Keratinocyte (primary cell): ENCODE results near the gene HYAL1. TPM values are rescaled to one million over a fixed set of nuclear protein-coding genes. Genes with fewer than 3 reads are reported as not detected.

Source experiments
- DNase-seq: peaks from one replicate; pipeline ENCODE4 v3.0.0-alpha.2; 2011; ENCODE audit warnings: low read depth, missing footprints, low spot score
- FAIRE-seq: peaks from 2 replicates; lab custom pipeline; 2011; peaks lifted over from hg19 to GRCh38; lab: Jason Lieb, UNC
- H2AFZ ChIP-seq: 2 replicates; pipeline ENCODE4 v1.6.0; 2012; ENCODE audit warnings: low read length, control low read depth, inconsistent platforms; ENCODE audit not compliant: control insufficient read depth
- H3K27ac ChIP-seq: 2 replicates; pipeline ENCODE4 v1.5.1; 2011; ENCODE audit warnings: low read length; ENCODE audit not compliant: control insufficient read depth, insufficient read depth
- H3K27me3 ChIP-seq: 3 replicates; pipeline ENCODE4 v1.6.0; 2011; ENCODE audit warnings: low read length; ENCODE audit not compliant: control insufficient read depth, insufficient read depth; ENCODE audit errors: extremely low read depth
- H3K36me3 ChIP-seq, 2 experiments: 2 replicates in 1 of 2; 3 replicates in 1 of 2; pipeline ENCODE4 v1.5.1; 2011; ENCODE audit warnings: low read length in 2 of 2, mild to moderate bottlenecking in 1 of 2; ENCODE audit not compliant: control insufficient read depth in 2 of 2, insufficient read depth in 2 of 2; ENCODE audit errors: extremely low read depth in 1 of 2
- H3K4me1 ChIP-seq: 3 replicates; pipeline ENCODE4 v1.5.1; 2011; ENCODE audit warnings: low read length; ENCODE audit not compliant: control insufficient read depth, insufficient read depth; ENCODE audit errors: extremely low read depth
- H3K4me2 ChIP-seq: 3 replicates; pipeline ENCODE4 v1.6.0; 2011; ENCODE audit warnings: low read depth, low read length; ENCODE audit not compliant: control insufficient read depth, insufficient read depth; ENCODE audit errors: extremely low read depth
- H3K4me3 ChIP-seq, 3 experiments: fragments of 200-600 bp in 1 of 3; sonication (generic) in 1 of 3; 2 replicates in 2 of 3; 3 replicates in 1 of 3; pipeline ENCODE4 v1.5.1; 2011 to 2016; ENCODE audit warnings: low read length in 3 of 3, mild to moderate bottlenecking in 3 of 3, control low read depth in 2 of 3, inconsistent platforms in 1 of 3, low read depth in 1 of 3, mixed read lengths in 1 of 3, mixed run types in 1 of 3, moderate library complexity in 1 of 3; ENCODE audit not compliant: control insufficient read depth in 2 of 3, insufficient read depth in 2 of 3; ENCODE audit errors: extremely low read depth in 1 of 3
- H3K79me2 ChIP-seq: 2 replicates; pipeline ENCODE4 v1.6.0; 2012; ENCODE audit warnings: low read length; ENCODE audit not compliant: control insufficient read depth, insufficient read depth
- H3K9ac ChIP-seq: 3 replicates; pipeline ENCODE4 v1.6.0; 2011; ENCODE audit warnings: low read length; ENCODE audit not compliant: control insufficient read depth, insufficient read depth; ENCODE audit errors: extremely low read depth
- H3K9me1 ChIP-seq: 3 replicates; pipeline ENCODE4 v1.6.0; 2011; ENCODE audit warnings: low read length; ENCODE audit not compliant: control insufficient read depth, insufficient read depth; ENCODE audit errors: extremely low read depth
- H3K9me3 ChIP-seq: 2 replicates; pipeline ENCODE4 v1.5.1; 2012; ENCODE audit warnings: low read depth, low read length; ENCODE audit not compliant: control insufficient read depth
- H4K20me1 ChIP-seq: 3 replicates; pipeline ENCODE4 v1.6.0; 2011; ENCODE audit warnings: low read length; ENCODE audit not compliant: control insufficient read depth, insufficient read depth; ENCODE audit errors: extremely low read depth
- CTCF ChIP-seq, 3 experiments: IDR thresholded peaks in 1 of 3; conservative IDR thresholded peaks in 1 of 3; optimal IDR thresholded peaks in 1 of 3; 2 replicates in 2 of 3; 3 replicates in 1 of 3; pipeline versions ENCODE3 to v1.5.1; 2011; ENCODE audit warnings: low read length in 3 of 3, mild to moderate bottlenecking in 3 of 3, moderate library complexity in 2 of 3, control low read depth in 1 of 3, inconsistent platforms in 1 of 3; ENCODE audit not compliant: insufficient read depth in 2 of 3; ENCODE audit errors: extremely low read depth in 1 of 3
- EZH2 ChIP-seq: IDR thresholded peaks from one replicate; pipeline ENCODE4 v1.6.1; 2012; ENCODE audit warnings: inconsistent platforms, mild to moderate bottlenecking, low read length, moderate library complexity
- dilution Hi-C: fragments of 300-500 bp; cut with MboI; formaldehyde crosslinking; loops from one replicate; pipeline ENCODE4 v1.7.0; 2020; ENCODE audit warnings: low sequenced_read_pairs; ENCODE audit not compliant: extremely low pct_ligation_motif_present
- polyA plus RNA-seq, 5 experiments: library from polyadenylated mRNA; depleted of rRNA in 3 of 5; stranded (reverse) in 3 of 5; stranded (forward) in 1 of 5; unstranded in 1 of 5; fragments of >200 nt; gene quantifications; 1 replicate in 1 of 5; 2 replicates in 3 of 5; 3 replicates in 1 of 5; pipeline versions ENCODE4 v1.2.1 to v1.2.3, GENCODE V29; 2011 to 2012; ENCODE audit warnings: missing spikeins in 2 of 5, low read depth in 1 of 5, low replicate concordance in 1 of 5

Gene HYAL1
- polyA plus RNA-seq, 1 donor (not counting 4 experiments of a cell fraction or from before 2014, with no cell fraction given): 13.9 TPM

DNA sequence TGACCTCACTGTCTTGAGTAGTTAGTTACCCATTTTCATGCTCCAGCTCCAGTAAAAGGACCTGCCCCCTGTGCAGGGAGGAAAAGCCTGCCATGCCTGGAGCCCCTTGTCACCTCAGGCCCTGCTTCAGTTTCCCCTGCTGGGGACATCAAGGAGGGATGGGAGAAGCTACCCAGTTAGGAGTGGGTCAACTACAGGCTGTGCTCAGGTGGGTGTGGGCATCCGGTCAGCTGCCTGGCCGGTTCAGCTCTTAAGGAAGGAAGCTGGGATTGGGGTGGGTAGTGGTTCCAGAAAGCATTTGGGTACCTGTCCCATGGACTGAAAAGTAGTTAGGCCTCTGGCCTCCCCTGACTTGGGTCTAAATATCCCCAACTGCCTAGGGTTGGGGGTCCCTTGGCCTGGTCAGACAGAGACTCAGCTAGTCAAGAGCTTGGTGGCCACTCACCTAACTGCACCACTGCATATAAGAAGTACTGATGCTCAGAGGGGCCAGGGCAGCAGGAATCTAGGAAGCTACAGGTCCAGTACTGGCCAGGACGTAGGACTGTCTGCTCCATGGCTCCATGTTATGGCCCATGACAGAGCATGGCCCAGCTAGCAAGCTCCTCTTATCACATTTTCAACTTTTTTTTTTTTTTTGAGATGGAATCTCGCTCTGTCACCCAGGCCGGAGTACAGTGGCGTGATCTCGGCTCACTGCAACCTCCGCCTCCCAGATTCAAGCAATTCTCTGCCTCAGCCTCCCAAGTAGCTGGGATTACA, 23.9 kb downstream of the HYAL1 start:
- Histone ChIP-seq H3K36me3 (no peaks in the 10 kb centered on the region), H3K4me2 (no peak overlapping the region), H3K4me3 (no peak overlapping the region), H4K20me1 (no peaks in the 10 kb centered on the region), H3K27me3 (peaks cover 25% of the 10 kb centered on the region), H2AFZ (no peak overlapping the region), H3K4me1 (no peaks in the 10 kb centered on the region), H3K9ac (no peak overlapping the region), H3K27ac (no peak overlapping the region), H3K79me2 (no peaks in the 10 kb centered on the region), H3K9me3 (no peaks in the 10 kb centered on the region), H3K9me1 (no peaks in the 10 kb centered on the region)
- dilution Hi-C loops: no loop called here
- no peak for TF ChIP-seq EZH2
- DNase-seq (no peak), FAIRE-seq (no peak)

- Histone ChIP-seq H3K27me3 (peaks cover 31% of the 10 kb centered on the region), H3K9me1 (no peaks in the 10 kb centered on the region), H3K36me3 (no peaks in the 10 kb centered on the region), H3K4me3 (no peak within 1 kb of the TSS), H4K20me1 (no peaks in the 10 kb centered on the region), H3K9ac (no peak within 1 kb of the TSS), H3K9me3 (no peaks in the 10 kb centered on the region), H3K79me2 (no peaks in the 10 kb centered on the region), H2AFZ (no peak within 1 kb of the TSS), H3K4me2 (no peak within 1 kb of the TSS), H3K4me1 (no peaks in the 10 kb centered on the region), H3K27ac (no peak within 1 kb of the TSS)
- DNase-seq (no peak), FAIRE-seq (no peak)
- TF ChIP-seq CTCF (optimal IDR thresholded peaks at IDR 0.05 in 1 of 3, IDR thresholded peaks at IDR 0.05 in 1 of 3, conservative IDR thresholded peaks at IDR 0.05 in 1 of 3; ENCODE audit: extremely low read depth in 1 of 3, insufficient read depth in 2 of 3, low read length in 3 of 3): no peak
- TF ChIP-seq EZH2: no peak
- dilution Hi-C loops: no loop called here
These were observed 24.5 kb downstream of the HYAL1 start, which contains the start of gene LSMEM2 for GRCh38 chr3:50278880-50279224. TSS of gene LSMEM2 (plus strand) at chr3:50279087. CDS start at chr3:50279114, 27 bp downstream.
